Measurements from ENCODE around the gene CCDC106.
A peak's percentile ranks its signal among the peaks of the same experiment; 100 is the strongest.

Gene CCDC106

GRCh38 chr19:55656988-55657747 lies 9.2 kb downstream of the CCDC106 start:
- H3K27ac ChIP-seq (ENCODE audit: low read depth in 2 of 2, low read length in 2 of 2), result no peak overlapping the region
- no peaks in the 10 kb centered on the region for H3K9me3 ChIP-seq (ENCODE audit: control insufficient read depth in 2 of 2, low read length in 2 of 2)
- H3K4me1 ChIP-seq (ENCODE audit: control insufficient read depth in 2 of 2, insufficient read depth in 2 of 2, low read length in 2 of 2), result peaks cover 26 to 30% of the 10 kb centered on the region in 2 donors
- H3K4me3 ChIP-seq (ENCODE audit: low read length in 2 of 2), result peak overlapping the region; percentile 85 to 94
- H3K9ac ChIP-seq (ENCODE audit: low read depth in 1 of 2, low read length in 2 of 2), result peak overlapping the region; percentile 49 to 87
- no peaks in the 10 kb centered on the region for H3K27me3 ChIP-seq (ENCODE audit: control insufficient read depth in 2 of 2, insufficient read depth in 2 of 2, low read length in 2 of 2)
- H3K36me3 ChIP-seq (ENCODE audit: control insufficient read depth in 2 of 2, insufficient read depth in 2 of 2, low read length in 2 of 2), result peaks cover 27 to 32% of the 10 kb centered on the region in 2 donors

GRCh38 chr19:55658846-55659459 lies 10.9 kb downstream of the CCDC106 start:
- Histone ChIP-seq H3K9ac (ENCODE audit: low read depth in 1 of 2, low read length in 2 of 2) (no peak overlapping the region), H3K27ac (ENCODE audit: low read depth in 2 of 2, low read length in 2 of 2) (no peak overlapping the region), H3K27me3 (ENCODE audit: control insufficient read depth in 2 of 2, insufficient read depth in 2 of 2, low read length in 2 of 2) (no peaks in the 10 kb centered on the region), H3K4me1 (ENCODE audit: control insufficient read depth in 2 of 2, insufficient read depth in 2 of 2, low read length in 2 of 2) (peaks cover 26 to 30% of the 10 kb centered on the region in 2 donors), H3K9me3 (ENCODE audit: control insufficient read depth in 2 of 2, low read length in 2 of 2) (no peaks in the 10 kb centered on the region), H3K36me3 (ENCODE audit: control insufficient read depth in 2 of 2, insufficient read depth in 2 of 2, low read length in 2 of 2) (peaks cover 43 to 48% of the 10 kb centered on the region in 2 donors), H3K4me3 (ENCODE audit: low read length in 2 of 2) (no peak overlapping the region)

- Histone ChIP-seq H3K36me3 (ENCODE audit: control insufficient read depth in 2 of 2, insufficient read depth in 2 of 2, low read length in 2 of 2) (peaks cover 51 to 55% of the 10 kb centered on the region in 2 donors), H3K4me1 (ENCODE audit: control insufficient read depth in 2 of 2, insufficient read depth in 2 of 2, low read length in 2 of 2) (peaks cover 26 to 30% of the 10 kb centered on the region in 2 donors), H3K9ac (ENCODE audit: low read depth in 1 of 2, low read length in 2 of 2) (no peak overlapping the region), H3K27ac (ENCODE audit: low read depth in 2 of 2, low read length in 2 of 2) (no peak overlapping the region), H3K27me3 (ENCODE audit: control insufficient read depth in 2 of 2, insufficient read depth in 2 of 2, low read length in 2 of 2) (no peaks in the 10 kb centered on the region), H3K9me3 (ENCODE audit: control insufficient read depth in 2 of 2, low read length in 2 of 2) (no peaks in the 10 kb centered on the region), H3K4me3 (ENCODE audit: low read length in 2 of 2) (no peak overlapping the region)
Observed at GRCh38 chr19:55659822-55660221, 11.8 kb downstream of the CCDC106 start.

- no peaks in the 10 kb centered on the region for H3K27me3 ChIP-seq (ENCODE audit: control insufficient read depth in 2 of 2, insufficient read depth in 2 of 2, low read length in 2 of 2)
- H3K9me3 ChIP-seq (ENCODE audit: control insufficient read depth in 2 of 2, low read length in 2 of 2), result no peaks in the 10 kb centered on the region
- H3K9ac ChIP-seq (ENCODE audit: low read depth in 1 of 2, low read length in 2 of 2), result no peak overlapping the region
- no peak overlapping the region for H3K4me3 ChIP-seq (ENCODE audit: low read length in 2 of 2)
- H3K36me3 ChIP-seq (ENCODE audit: control insufficient read depth in 2 of 2, insufficient read depth in 2 of 2, low read length in 2 of 2), result peaks cover 55% of the 10 kb centered on the region in 2 donors
- no peak overlapping the region for H3K27ac ChIP-seq (ENCODE audit: low read depth in 2 of 2, low read length in 2 of 2)
- H3K4me1 ChIP-seq (ENCODE audit: control insufficient read depth in 2 of 2, insufficient read depth in 2 of 2, low read length in 2 of 2), result peaks cover 26 to 30% of the 10 kb centered on the region in 2 donors
Observed at GRCh38 chr19:55660404-55660803, 12.4 kb downstream of the CCDC106 start.

GRCh38 chr19:55660991-55661390 lies 13.0 kb downstream of the CCDC106 start:
- peaks cover 58 to 60% of the 10 kb centered on the region in 2 donors for H3K36me3 ChIP-seq (ENCODE audit: control insufficient read depth in 2 of 2, insufficient read depth in 2 of 2, low read length in 2 of 2)
- H3K9ac ChIP-seq (ENCODE audit: low read depth in 1 of 2, low read length in 2 of 2), result no peak overlapping the region
- H3K9me3 ChIP-seq (ENCODE audit: control insufficient read depth in 2 of 2, low read length in 2 of 2), result no peaks in the 10 kb centered on the region
- no peak overlapping the region for H3K27ac ChIP-seq (ENCODE audit: low read depth in 2 of 2, low read length in 2 of 2)
- H3K4me1 ChIP-seq (ENCODE audit: control insufficient read depth in 2 of 2, insufficient read depth in 2 of 2, low read length in 2 of 2), result peaks cover 24 to 25% of the 10 kb centered on the region in 2 donors
- no peak overlapping the region for H3K4me3 ChIP-seq (ENCODE audit: low read length in 2 of 2)
- H3K27me3 ChIP-seq (ENCODE audit: control insufficient read depth in 2 of 2, insufficient read depth in 2 of 2, low read length in 2 of 2), result no peaks in the 10 kb centered on the region

GRCh38 chr19:55661826-55662225 lies 13.8 kb downstream of the CCDC106 start:
- Histone ChIP-seq H3K4me3 (ENCODE audit: low read length in 2 of 2) (no peak overlapping the region), H3K9me3 (ENCODE audit: control insufficient read depth in 2 of 2, low read length in 2 of 2) (no peaks in the 10 kb centered on the region), H3K36me3 (ENCODE audit: control insufficient read depth in 2 of 2, insufficient read depth in 2 of 2, low read length in 2 of 2) (peaks cover 66 to 69% of the 10 kb centered on the region in 2 donors), H3K9ac (ENCODE audit: low read depth in 1 of 2, low read length in 2 of 2) (no peak overlapping the region), H3K27me3 (ENCODE audit: control insufficient read depth in 2 of 2, insufficient read depth in 2 of 2, low read length in 2 of 2) (no peaks in the 10 kb centered on the region), H3K4me1 (ENCODE audit: control insufficient read depth in 2 of 2, insufficient read depth in 2 of 2, low read length in 2 of 2) (peaks cover 15 to 16% of the 10 kb centered on the region in 2 donors), H3K27ac (ENCODE audit: low read depth in 2 of 2, low read length in 2 of 2) (no peak overlapping the region)

- Histone ChIP-seq H3K4me3 (ENCODE audit: low read length in 2 of 2) (no peak overlapping the region), H3K9ac (ENCODE audit: low read depth in 1 of 2, low read length in 2 of 2) (no peak overlapping the region), H3K27me3 (ENCODE audit: control insufficient read depth in 2 of 2, insufficient read depth in 2 of 2, low read length in 2 of 2) (no peaks in the 10 kb centered on the region), H3K9me3 (ENCODE audit: control insufficient read depth in 2 of 2, low read length in 2 of 2) (no peaks in the 10 kb centered on the region), H3K36me3 (ENCODE audit: control insufficient read depth in 2 of 2, insufficient read depth in 2 of 2, low read length in 2 of 2) (peaks cover 81 to 84% of the 10 kb centered on the region in 2 donors), H3K4me1 (ENCODE audit: control insufficient read depth in 2 of 2, insufficient read depth in 2 of 2, low read length in 2 of 2) (peaks cover 0 to 3% of the 10 kb centered on the region in 2 donors), H3K27ac (ENCODE audit: low read depth in 2 of 2, low read length in 2 of 2) (no peak overlapping the region)
Observed at GRCh38 chr19:55663846-55664536, 16.0 kb downstream of the CCDC106 start.

- Histone ChIP-seq H3K9me3 (ENCODE audit: control insufficient read depth in 2 of 2, low read length in 2 of 2) (no peaks in the 10 kb centered on the region), H3K4me3 (ENCODE audit: low read length in 2 of 2) (no peak overlapping the region), H3K9ac (ENCODE audit: low read depth in 1 of 2, low read length in 2 of 2) (no peak overlapping the region), H3K27ac (ENCODE audit: low read depth in 2 of 2, low read length in 2 of 2) (no peak overlapping the region), H3K27me3 (ENCODE audit: control insufficient read depth in 2 of 2, insufficient read depth in 2 of 2, low read length in 2 of 2) (no peaks in the 10 kb centered on the region), H3K4me1 (ENCODE audit: control insufficient read depth in 2 of 2, insufficient read depth in 2 of 2, low read length in 2 of 2) (peaks cover 0 to 3% of the 10 kb centered on the region in 2 donors), H3K36me3 (ENCODE audit: control insufficient read depth in 2 of 2, insufficient read depth in 2 of 2, low read length in 2 of 2) (peaks cover 76 to 87% of the 10 kb centered on the region in 2 donors)
Observed at GRCh38 chr19:55666343-55667005, 18.5 kb downstream of the CCDC106 start.

GRCh38 chr19:55667006-55667381 lies 19.0 kb downstream of the CCDC106 start:
- H3K9me3 ChIP-seq (ENCODE audit: control insufficient read depth in 2 of 2, low read length in 2 of 2), result no peaks in the 10 kb centered on the region
- no peak overlapping the region for H3K9ac ChIP-seq (ENCODE audit: low read depth in 1 of 2, low read length in 2 of 2)
- H3K27ac ChIP-seq (ENCODE audit: low read depth in 2 of 2, low read length in 2 of 2), result no peak overlapping the region
- H3K27me3 ChIP-seq (ENCODE audit: control insufficient read depth in 2 of 2, insufficient read depth in 2 of 2, low read length in 2 of 2), result no peaks in the 10 kb centered on the region
- no peak overlapping the region for H3K4me3 ChIP-seq (ENCODE audit: low read length in 2 of 2)
- peaks cover 71 to 82% of the 10 kb centered on the region in 2 donors for H3K36me3 ChIP-seq (ENCODE audit: control insufficient read depth in 2 of 2, insufficient read depth in 2 of 2, low read length in 2 of 2)
- peaks cover 0 to 3% of the 10 kb centered on the region in 2 donors for H3K4me1 ChIP-seq (ENCODE audit: control insufficient read depth in 2 of 2, insufficient read depth in 2 of 2, low read length in 2 of 2)
